ENCODE results near the gene PDZK1.
"Not testable (repeated sequence)": the region's sequence is repeated elsewhere in the genome, so short reads cannot be mapped to it uniquely, and the experiment has no call there.

Gene PDZK1

DNA sequence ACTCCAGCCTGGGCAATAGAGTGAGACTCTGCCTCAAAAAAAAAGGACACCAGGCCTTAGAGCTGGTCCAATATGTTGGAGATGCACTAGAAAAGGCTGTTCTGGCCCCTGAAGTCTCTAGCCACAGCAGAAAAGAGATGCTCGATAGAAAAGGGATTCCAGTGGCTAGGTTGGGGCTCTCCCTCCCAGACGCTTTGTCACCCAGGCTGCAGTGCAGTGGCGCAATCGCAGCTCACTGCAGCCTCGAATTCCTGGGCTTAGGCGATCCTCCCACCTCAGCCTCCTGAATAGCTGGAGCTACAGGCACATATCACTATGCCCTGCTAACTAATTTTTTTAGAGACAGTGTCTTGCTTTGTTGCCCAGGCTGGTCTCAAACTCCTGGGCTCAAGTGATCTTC is 18.2 kb downstream of the PDZK1 start:
- no peak for TF ChIP-seq CTCF (IDR thresholded peaks at IDR 0.05; ENCODE audit: low read depth, low read length, missing control alignments)
- H3K4me3 ChIP-seq (replicated peaks; ENCODE audit: low read depth, low read length) = no peak overlapping the region
- DNase-seq (ENCODE audit: extremely low read depth, low read depth) = no peak

- H3K4me3 ChIP-seq (replicated peaks; ENCODE audit: low read depth, low read length) = no peak overlapping the region
- DNase-seq (ENCODE audit: extremely low read depth, low read depth) = no peak
- no peak for TF ChIP-seq CTCF (IDR thresholded peaks at IDR 0.05; ENCODE audit: low read depth, low read length, missing control alignments)
These were observed 18.8 kb downstream of the PDZK1 start for GRCh38 chr1:145688328-145688727.

DNA sequence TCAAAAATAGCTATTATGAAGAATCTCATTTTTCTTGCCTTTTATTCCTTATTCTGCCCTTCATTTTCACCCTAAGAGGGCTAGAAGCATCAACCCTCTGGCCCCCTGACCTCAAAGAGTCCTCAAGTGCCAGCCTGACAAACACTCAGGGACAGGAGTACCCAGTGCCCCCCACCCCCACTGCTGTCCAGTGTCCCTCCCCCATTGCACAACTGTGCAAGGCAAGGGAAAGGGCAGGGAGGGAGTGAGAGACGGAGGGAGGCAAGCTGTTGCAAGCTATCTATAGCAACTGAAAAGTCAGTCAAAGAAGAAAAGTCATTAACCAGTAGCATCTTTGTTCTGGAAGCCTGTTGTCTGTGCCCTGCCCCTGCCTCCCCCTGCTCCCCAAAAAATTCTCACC is 21.1 kb downstream of the PDZK1 start:
- DNase-seq (ENCODE audit: extremely low read depth, low read depth); H3K4me3 ChIP-seq (replicated peaks; ENCODE audit: low read depth, low read length): not testable (repeated sequence)

DNA sequence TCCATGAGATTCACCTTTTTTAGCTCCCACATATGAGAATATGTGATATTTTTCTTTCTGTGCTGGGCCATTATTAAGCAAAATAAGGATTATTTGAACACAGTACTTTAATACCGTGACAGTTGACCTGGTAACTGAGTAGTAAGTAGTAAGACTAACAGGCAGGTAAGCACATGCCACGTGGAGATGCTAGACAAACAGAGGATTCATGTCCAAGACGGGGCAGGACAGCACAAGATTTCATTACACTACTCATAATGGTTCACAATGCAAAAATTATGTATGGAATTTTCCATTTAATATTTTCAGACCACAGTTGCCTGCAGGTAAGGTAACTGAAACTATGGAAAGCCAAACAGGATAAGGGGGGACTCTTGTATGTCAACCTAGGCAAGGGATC is 22.3 kb downstream of the PDZK1 start:
- DNase-seq (ENCODE audit: extremely low read depth, low read depth); H3K4me3 ChIP-seq (replicated peaks; ENCODE audit: low read depth, low read length): not testable (repeated sequence)

GRCh38 chr1:145673217-145673616 is 34.0 kb downstream of the PDZK1 start:
- H3K4me3 ChIP-seq (replicated peaks; ENCODE audit: low read depth, low read length); DNase-seq (ENCODE audit: extremely low read depth, low read depth): not testable (repeated sequence)

GRCh38 chr1:145670995-145671745 is 36.0 kb downstream of the PDZK1 start:
- not testable (repeated sequence) for H3K4me3 ChIP-seq (replicated peaks; ENCODE audit: low read depth, low read length)

DNA sequence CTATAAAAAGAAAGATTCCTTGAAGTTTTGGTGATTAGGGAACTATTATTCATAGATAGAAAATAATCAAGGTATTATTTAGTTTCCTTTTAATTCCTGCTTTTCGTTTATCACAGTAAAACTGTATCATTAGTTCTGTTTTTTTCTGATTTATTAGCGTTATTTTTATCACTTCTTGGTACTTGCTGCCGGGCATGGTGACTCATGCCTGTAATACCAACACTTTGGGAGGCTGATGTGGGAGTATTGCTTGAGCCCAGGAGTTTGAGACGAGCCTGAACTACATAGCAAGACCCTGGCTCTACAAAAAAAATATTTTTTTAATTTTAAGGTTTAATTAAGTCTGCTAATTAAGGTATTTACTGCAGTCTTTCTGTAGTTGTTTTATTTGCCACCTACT is 42.2 kb downstream of the PDZK1 start:
- not testable (repeated sequence) for H3K4me3 ChIP-seq (replicated peaks; ENCODE audit: low read depth, low read length); DNase-seq (ENCODE audit: extremely low read depth, low read depth)

More at GRCh38 chr1:145670995-145671745, 36.0 kb downstream of the PDZK1 start:
- DNase-seq (ENCODE audit: extremely low read depth, low read depth) = not testable (repeated sequence)

DNA sequence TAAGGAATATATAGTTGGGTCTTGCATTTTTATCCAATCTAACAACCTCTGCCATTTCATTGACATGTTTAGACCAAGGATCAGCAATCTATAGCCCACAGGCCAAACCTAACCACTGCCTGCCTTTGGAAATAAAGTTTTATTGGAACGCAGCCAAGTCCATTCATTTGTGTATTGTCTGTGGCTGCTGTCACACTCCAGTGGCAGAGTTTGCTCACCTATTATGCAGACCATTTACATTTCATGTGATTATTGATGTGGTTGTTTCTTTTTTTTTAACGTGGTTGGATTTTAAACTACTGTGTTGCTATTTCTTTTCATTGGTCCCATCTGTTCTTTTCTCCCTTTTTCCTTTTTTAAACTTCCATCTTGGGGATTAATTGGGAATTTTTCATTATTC is 44.7 kb downstream of the PDZK1 start:
- not testable (repeated sequence) for H3K4me3 ChIP-seq (replicated peaks; ENCODE audit: low read depth, low read length); DNase-seq (ENCODE audit: extremely low read depth, low read depth)

DNA sequence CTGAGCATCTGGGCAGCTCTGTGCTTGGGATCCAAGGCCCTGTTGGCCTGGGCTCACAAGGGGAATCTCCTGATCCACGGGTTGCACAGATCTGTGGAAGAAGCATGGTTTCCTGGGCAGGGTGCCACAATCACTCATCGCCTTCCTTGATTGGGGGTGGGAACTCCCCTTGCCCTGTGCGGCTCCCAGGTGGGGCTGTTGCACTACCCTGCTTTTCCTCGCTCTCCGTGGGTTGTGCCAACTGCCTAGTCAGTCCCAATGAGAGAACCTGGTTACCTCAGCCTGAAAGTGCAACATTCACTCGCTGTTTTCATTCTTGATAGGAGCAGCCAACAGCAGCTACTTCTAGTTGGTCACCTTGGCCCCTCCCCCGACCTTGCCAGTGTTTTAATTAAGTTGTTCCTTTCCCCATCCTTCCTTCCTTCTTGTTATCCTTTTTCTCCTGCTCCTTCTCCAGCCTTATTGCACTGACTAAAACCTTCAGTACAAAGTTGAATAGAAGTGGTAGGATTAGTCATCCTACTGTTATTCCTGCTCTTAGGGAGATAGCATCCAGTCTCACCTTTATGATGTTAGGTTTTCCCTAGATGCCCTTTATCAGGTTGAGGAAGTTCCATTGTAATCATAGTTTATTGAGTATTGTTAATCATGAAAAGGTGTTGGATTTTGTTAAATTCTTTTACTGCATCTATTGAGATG is 50.8 kb downstream of the PDZK1 start:
- DNase-seq (ENCODE audit: extremely low read depth, low read depth); H3K4me3 ChIP-seq (replicated peaks; ENCODE audit: low read depth, low read length): not testable (repeated sequence)

DNA sequence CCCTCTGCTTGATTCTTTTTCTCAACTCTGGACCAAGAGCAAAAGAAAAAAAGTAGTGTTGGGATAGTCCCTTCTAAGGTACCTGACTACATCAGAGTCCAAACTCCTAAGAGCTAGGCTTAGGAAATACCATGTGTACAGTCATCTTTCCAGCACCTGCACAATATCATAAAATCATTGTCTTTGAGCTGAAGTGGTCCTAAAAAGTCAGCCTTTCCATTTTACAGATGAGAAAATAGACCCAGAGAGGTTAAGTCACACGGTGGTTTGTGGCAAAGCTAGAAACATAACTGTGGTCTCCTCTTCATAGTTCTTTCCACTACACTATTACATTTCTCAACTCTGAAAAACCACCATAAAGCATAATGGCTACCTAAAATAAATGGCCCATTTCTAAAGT is 63.2 kb downstream of the PDZK1 start:
- DNase-seq (ENCODE audit: extremely low read depth, low read depth); H3K4me3 ChIP-seq (replicated peaks; ENCODE audit: low read depth, low read length): not testable (repeated sequence)

- DNase-seq (ENCODE audit: extremely low read depth, low read depth); H3K4me3 ChIP-seq (replicated peaks; ENCODE audit: low read depth, low read length): not testable (repeated sequence)
These were observed 65.3 kb downstream of the PDZK1 start for GRCh38 chr1:145641886-145642285.

DNA sequence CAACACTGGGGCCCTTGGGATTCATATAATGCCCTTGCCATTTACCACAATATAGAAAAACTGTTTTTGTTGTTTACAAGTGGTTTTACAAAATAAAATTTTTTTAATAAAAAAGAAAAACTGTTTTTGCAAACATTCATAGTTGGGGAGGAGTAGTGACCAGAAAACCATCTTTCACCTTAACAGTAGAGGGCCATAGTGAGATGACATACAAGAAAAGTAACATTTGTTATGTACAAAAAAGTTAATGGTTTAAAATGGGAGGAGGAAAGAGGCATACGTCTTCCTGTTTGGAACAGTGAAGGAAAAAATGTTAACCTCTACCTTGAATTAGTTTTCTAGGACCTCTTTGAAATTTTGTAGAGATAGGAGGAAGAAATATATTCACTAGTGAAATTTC is 70.9 kb downstream of the PDZK1 start:
- DNase-seq (ENCODE audit: extremely low read depth, low read depth); H3K4me3 ChIP-seq (replicated peaks; ENCODE audit: low read depth, low read length): not testable (repeated sequence)

GRCh38 chr1:145622177-145622576 is 85.0 kb downstream of the PDZK1 start:
- not testable (repeated sequence) for DNase-seq (ENCODE audit: extremely low read depth, low read depth); H3K4me3 ChIP-seq (replicated peaks; ENCODE audit: low read depth, low read length)

Measured in HFF-Myc (cell line).